HG02798 (cell line): ENCODE results near the gene TAF11.
"Not testable (repeated sequence)": the region's sequence is repeated elsewhere in the genome, so short reads cannot be mapped to it uniquely, and the experiment has no call there.

Experiments
- ATAC-seq: cut with Tn5 transposase; IDR thresholded peaks from one replicate; pipeline ENCODE4 v1.9.1; 2021; ENCODE audit warnings: mild to moderate bottlenecking; ENCODE audit not compliant: unreplicated experiment, poor library complexity

TAF11 gene

DNA sequence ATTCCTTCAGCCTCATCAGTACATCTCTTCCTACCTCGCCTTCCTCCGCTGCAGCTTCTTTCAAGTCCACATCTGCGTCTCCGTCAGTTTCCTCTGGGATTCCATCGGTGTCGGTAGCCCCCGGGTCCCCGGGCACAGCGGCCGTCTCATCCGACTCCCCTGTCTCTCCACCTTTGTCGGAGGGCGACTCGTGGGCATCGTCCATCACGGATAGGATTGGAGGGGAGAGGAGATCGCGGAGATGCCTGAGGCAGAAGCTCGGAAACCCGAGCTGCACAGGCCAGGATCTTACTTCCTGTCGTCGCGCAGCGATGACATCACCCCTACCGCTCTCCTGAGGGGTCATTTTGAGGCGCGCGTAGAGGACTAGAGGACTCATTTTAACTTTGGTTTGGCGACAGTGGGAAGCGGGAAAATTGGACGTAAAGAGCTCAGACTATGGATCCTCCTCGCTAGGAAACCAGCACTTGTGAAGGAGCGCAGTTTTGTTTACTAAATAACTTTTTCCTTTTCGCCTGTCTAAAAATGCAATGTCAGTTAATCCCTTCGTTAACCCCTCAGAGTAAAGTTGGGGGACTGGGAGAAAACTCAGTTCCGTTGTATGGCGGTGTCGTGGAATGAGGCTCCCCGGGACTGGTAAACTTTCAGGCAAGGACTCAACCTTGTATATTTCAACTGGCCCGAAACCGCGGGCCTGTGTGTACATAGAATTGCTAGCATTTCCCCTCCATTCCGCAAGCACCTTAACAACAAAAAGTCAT, at the start of gene TAF11:
TSS of gene TAF11 (minus strand) at position 290 of the 761 bp plus-strand sequence. CDS start at position 205, 85 bp downstream.
- peak; percentile 84 for ATAC-seq

DNA sequence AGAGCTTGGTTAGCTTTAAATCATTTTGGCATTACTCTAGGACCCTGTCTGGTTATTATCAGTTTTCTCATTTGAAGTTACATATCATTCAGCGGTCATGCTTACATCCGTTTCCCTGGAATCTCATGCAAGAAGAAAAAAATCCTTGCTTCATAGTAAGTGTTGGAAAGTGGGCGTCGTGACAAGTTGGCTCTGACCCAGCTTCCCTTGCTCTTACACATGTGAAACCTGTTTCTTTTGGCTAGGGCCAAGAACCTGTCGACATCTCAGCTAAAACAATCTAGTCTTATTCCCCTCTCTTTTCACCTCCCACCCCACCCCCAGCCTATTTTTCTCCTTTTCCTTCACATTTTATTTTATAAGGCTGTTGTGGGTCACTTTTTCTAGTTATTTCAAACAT, 46.7 kb upstream of the TAF11 start:
- no peak for ATAC-seq

DNA sequence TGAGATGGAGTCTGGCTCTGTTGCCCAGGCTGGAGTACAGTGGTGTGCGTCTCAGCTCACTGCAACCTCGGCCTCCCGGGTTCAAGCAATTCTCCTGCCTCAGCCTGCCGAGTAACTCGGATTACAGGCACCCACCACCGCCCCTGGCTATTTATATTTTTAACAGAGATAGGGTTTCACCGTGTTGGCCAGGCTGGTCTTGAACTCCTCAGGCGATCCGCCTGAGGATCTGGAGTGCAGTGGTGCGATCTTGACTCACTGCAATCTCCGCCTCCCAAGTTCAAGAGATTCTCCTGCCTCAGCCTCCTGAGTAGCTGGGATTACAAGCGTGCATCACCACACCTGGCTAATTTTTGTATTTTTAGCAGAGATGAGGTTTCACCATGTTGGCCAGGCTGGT, 44.4 kb upstream of the TAF11 start:
- not testable (repeated sequence) for ATAC-seq

GRCh38 chr6:34930221-34930620, 42.4 kb upstream of the TAF11 start:
- no peak for ATAC-seq

GRCh38 chr6:34929241-34929978, 41.6 kb upstream of the TAF11 start:
- ATAC-seq = no peak

GRCh38 chr6:34928695-34929094, 40.9 kb upstream of the TAF11 start:
- ATAC-seq = no peak

- no peak for ATAC-seq
Measured at GRCh38 chr6:34928220-34928619, 40.4 kb upstream of the TAF11 start.

DNA sequence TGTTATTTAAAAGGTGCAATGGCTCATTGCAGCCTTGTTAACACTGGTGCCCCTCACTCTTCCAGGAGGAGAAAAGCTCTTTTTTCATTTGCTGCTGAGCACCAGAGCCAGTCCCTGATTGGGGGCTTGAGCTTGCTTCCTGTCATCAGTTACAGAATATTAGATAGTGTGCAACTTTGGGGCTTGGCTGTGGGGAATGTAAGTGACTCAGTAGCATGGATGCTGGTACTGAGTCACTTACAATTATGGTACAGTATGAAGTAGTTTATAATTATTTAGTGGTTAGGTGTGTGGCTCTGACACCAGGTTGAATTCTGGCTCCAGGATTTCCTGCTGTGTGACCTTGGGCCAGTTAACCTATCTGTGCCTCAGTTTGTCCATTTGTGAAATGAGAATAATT, 38.8 kb upstream of the TAF11 start:
- ATAC-seq = no peak

DNA sequence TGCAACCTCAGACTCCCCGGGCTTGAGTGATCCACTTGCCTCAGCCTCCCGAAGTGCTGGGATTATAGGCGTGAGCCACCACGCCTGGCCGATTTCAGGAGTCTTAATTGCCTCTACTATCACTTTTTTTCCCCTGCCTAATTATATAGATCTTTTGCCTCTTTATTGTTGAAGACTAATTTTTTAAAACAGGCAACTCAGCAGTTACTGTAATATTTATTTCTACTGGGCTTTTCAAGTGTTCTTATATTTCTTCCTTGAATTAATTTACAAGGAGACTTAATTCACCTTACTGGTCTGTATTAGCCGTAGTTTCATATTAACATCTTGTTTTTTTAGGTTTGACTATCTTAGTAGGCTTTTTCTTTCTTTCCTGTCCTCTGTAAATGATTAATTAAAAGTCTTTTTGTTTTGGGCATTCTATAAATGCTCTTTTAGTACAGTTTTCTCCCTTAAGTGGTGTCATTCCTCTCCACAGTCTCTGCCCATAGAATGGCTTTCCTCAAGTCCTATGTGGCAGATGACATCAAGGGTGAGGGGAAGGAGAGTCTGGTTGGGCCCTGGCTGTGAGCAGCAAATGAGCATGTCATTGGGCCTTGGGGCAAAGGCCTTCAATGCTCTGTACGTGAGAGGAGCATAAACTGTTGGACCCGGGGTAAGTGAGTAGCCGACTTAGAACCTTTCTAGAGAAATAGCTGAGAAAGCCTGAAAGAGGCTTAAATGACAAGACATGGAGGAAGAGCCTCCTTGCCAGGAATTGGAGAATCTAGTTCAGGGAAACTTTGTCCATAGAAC, 37.2 kb upstream of the TAF11 start:
- no peak for ATAC-seq

- no peak for ATAC-seq
Measured at GRCh38 chr6:34922177-34922663, 34.4 kb upstream of the TAF11 start.

- no peak for ATAC-seq
Measured at GRCh38 chr6:34920097-34920496, 32.3 kb upstream of the TAF11 start.

GRCh38 chr6:34919651-34920050, 31.8 kb upstream of the TAF11 start:
- ATAC-seq = no peak

GRCh38 chr6:34917626-34918285, 29.9 kb upstream of the TAF11 start:
- no peak for ATAC-seq

GRCh38 chr6:34916348-34916967, 28.6 kb upstream of the TAF11 start:
- ATAC-seq = no peak

GRCh38 chr6:34914358-34914757, 26.5 kb upstream of the TAF11 start:
- no peak for ATAC-seq

- ATAC-seq = no peak
Measured at GRCh38 chr6:34912715-34913464, 25.0 kb upstream of the TAF11 start.

DNA sequence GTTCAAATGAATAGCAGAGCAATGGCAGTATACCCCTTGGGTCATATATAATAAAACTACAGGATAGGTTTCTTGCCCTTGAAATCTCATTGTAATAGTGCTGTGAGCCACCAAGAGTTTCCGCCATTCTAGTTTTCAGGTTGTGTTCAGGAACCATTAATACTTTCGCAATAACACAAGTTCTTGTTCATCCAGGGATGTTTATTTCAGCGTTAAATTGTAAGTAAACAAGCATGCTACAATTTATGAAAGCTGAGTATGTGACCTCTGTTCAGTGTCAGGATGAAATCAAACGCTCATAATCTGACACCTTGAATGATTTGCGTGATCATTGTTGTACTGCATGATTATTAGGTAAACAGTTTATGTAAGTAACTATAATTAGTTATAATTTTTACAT, 24.0 kb upstream of the TAF11 start:
- ATAC-seq = no peak

GRCh38 chr6:34909320-34909883, 21.6 kb upstream of the TAF11 start:
- ATAC-seq = no peak

DNA sequence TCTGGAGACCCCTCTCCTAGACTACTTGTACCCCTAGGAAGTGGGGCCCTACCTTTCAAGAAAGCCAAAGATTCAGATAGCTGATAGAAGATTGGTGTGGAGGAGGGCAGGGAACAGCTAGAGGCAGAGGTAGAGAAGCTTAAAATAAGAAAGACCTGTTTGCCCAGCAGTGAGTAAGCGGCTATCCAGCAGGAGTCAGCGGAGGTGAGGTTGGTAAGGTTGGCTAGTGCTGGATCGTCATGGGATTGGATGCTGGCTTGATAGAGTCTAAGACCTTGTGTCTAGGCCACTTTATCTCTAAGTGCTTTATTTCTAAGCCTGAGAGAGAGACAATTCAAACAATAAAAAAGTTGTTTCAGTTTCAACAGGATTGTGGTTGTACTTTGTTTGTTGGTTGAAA, 20.4 kb upstream of the TAF11 start:
- no peak for ATAC-seq
